Calu3 (cell line): ENCODE results near the gene STYXL1. TPM values are rescaled to one million over a fixed set of nuclear protein-coding genes. Genes with fewer than 3 reads are reported as not detected.
"Not testable (repeated sequence)": the region's sequence is repeated elsewhere in the genome, so short reads cannot be mapped to it uniquely, and the experiment has no call there.

Experiments used
- BruUV-seq: library from RNA; stranded (reverse); fragments of 400-500 nt; replicated peaks from 2 replicates; lab custom pipeline; 2021; lab: Mats Ljungman, UMichigan
- CTCF ChIA-PET: fragments of 300-600 bp; sonication (Branson Sonifier 250); formaldehyde crosslinking; loops from one replicate; lab custom pipeline; 2022; ENCODE audit warnings: antibody characterized with exemption; lab: Charles Lee
- DNase-seq: peaks from one replicate; pipeline ENCODE4 v3.0.0; 2022
- H3K27ac Mint-ChIP-seq: one replicate; pipeline ENCODE4 v1.8.0; 2022; ENCODE audit warnings: mixed read lengths; ENCODE audit not compliant: unreplicated experiment
- H3K27me3 Mint-ChIP-seq: one replicate; pipeline ENCODE4 v1.8.0; 2022; ENCODE audit warnings: mixed read lengths; ENCODE audit not compliant: unreplicated experiment
- H3K36me3 Mint-ChIP-seq: one replicate; pipeline ENCODE4 v1.8.0; 2022; ENCODE audit warnings: mild to moderate bottlenecking, moderate library complexity, mixed read lengths; ENCODE audit not compliant: insufficient read depth, unreplicated experiment
- H3K4me1 Mint-ChIP-seq: one replicate; pipeline ENCODE4 v1.8.0; 2022; ENCODE audit warnings: mild to moderate bottlenecking, low read depth, mixed read lengths; ENCODE audit not compliant: unreplicated experiment
- H3K4me3 Mint-ChIP-seq: one replicate; pipeline ENCODE4 v1.8.0; 2022; ENCODE audit warnings: mild to moderate bottlenecking, low read depth, moderate library complexity, mixed read lengths; ENCODE audit not compliant: unreplicated experiment
- H3K9me3 Mint-ChIP-seq: one replicate; pipeline ENCODE4 v1.8.0; 2022; ENCODE audit warnings: low read depth, mixed read lengths; ENCODE audit not compliant: unreplicated experiment
- CTCF ChIP-seq: fragments of 200-600 bp; IDR thresholded peaks from one replicate; pipeline ENCODE4 v1.8.0; 2022; ENCODE audit warnings: antibody characterized with exemption; ENCODE audit not compliant: unreplicated experiment
- intact Hi-C: fragments of 100-400 bp; cut with micrococcal nuclease; formaldehyde crosslinking; loops from one replicate; pipeline ENCODE4 v1.10.0; 2022; ENCODE audit not compliant: unreplicated experiment
- total RNA-seq: library from RNA; stranded (reverse); gene quantifications from 2 replicates; pipeline ENCODE4 v1.2.3, GENCODE V29; 2022

The STYXL1 gene
- total RNA-seq, 1 experiment from 2014 or later = 39.9 TPM

GRCh38 chr7:76057103-76057812 lies 9.5 kb upstream of the STYXL1 start:
- no peaks in the 10 kb centered on the region for H3K36me3 Mint-ChIP-seq
- no peaks in the 10 kb centered on the region for H3K27me3 Mint-ChIP-seq
- no TSS peak for BruUV-seq
- H3K9me3 Mint-ChIP-seq = no peaks in the 10 kb centered on the region
- CTCF ChIA-PET = no interaction called here
- no peak overlapping the region for H3K4me3 Mint-ChIP-seq
- no peak for TF ChIP-seq CTCF
- DNase-seq = no peak
- H3K27ac Mint-ChIP-seq = no peak overlapping the region
- intact Hi-C loops = no loop called here
- no peaks in the 10 kb centered on the region for H3K4me1 Mint-ChIP-seq

- H3K27me3 Mint-ChIP-seq = no peaks in the 10 kb centered on the region
- H3K4me1 Mint-ChIP-seq = no peaks in the 10 kb centered on the region
- BruUV-seq = no TSS peak
- intact Hi-C loops = no loop called here
- DNase-seq = no peak
- no peak for TF ChIP-seq CTCF
- H3K4me3 Mint-ChIP-seq = no peak overlapping the region
- CTCF ChIA-PET = no interaction called here
- no peaks in the 10 kb centered on the region for H3K36me3 Mint-ChIP-seq
- no peaks in the 10 kb centered on the region for H3K9me3 Mint-ChIP-seq
- H3K27ac Mint-ChIP-seq = no peak overlapping the region
These were observed 8.4 kb upstream of the STYXL1 start for GRCh38 chr7:76056241-76056640.

- Mint-ChIP-seq H3K27me3 (no peaks in the 10 kb centered on the region), H3K27ac (no peak overlapping the region), H3K4me1 (peaks cover 10% of the 10 kb centered on the region), H3K36me3 (peaks cover 8% of the 10 kb centered on the region), H3K9me3 (no peaks in the 10 kb centered on the region), H3K4me3 (no peak overlapping the region)
- no peak for DNase-seq
- no peak for TF ChIP-seq CTCF
- BruUV-seq = no TSS peak
- CTCF ChIA-PET = no interaction called here
- intact Hi-C loops = no loop called here
These were observed 6.6 kb upstream of the STYXL1 start for GRCh38 chr7:76054123-76055120.

GRCh38 chr7:76053461-76053860 lies 5.7 kb upstream of the STYXL1 start:
- DNase-seq = no peak
- Mint-ChIP-seq H3K4me3 (no peak overlapping the region), H3K9me3 (no peaks in the 10 kb centered on the region), H3K27ac (no peak overlapping the region), H3K27me3 (no peaks in the 10 kb centered on the region), H3K36me3 (peaks cover 17% of the 10 kb centered on the region), H3K4me1 (peaks cover 17% of the 10 kb centered on the region)
- CTCF ChIA-PET = no interaction called here
- intact Hi-C loops = no loop called here
- BruUV-seq = no TSS peak
- no peak for TF ChIP-seq CTCF

- H3K4me3 Mint-ChIP-seq, H3K9me3 Mint-ChIP-seq, H3K27ac Mint-ChIP-seq, BruUV-seq, DNase-seq, H3K27me3 Mint-ChIP-seq, intact Hi-C loops, CTCF ChIA-PET: not testable (repeated sequence)
- Mint-ChIP-seq H3K36me3 (peaks cover 25% of the 10 kb centered on the region), H3K4me1 (peaks cover 17% of the 10 kb centered on the region)
These were observed 4.9 kb upstream of the STYXL1 start for GRCh38 chr7:76052681-76053080.
